GM19351 (cell line): ENCODE measurements around the gene TMEM154.
A peak's percentile ranks its signal among the peaks of the same experiment; 100 is the strongest.
"Not testable (repeated sequence)": the region's sequence is repeated elsewhere in the genome, so short reads cannot be mapped to it uniquely, and the experiment has no call there.

Experiments
- ATAC-seq: cut with Tn5 transposase; IDR thresholded peaks from one replicate; pipeline ENCODE4 v1.9.1; 2021; ENCODE audit warnings: mild to moderate bottlenecking, moderate library complexity; ENCODE audit not compliant: unreplicated experiment

TMEM154 gene

GRCh38 chr4:152668338-152668964 lies 11.3 kb downstream of the TMEM154 start:
- no peak for ATAC-seq

GRCh38 chr4:152667781-152668180 lies 12.0 kb downstream of the TMEM154 start:
- no peak for ATAC-seq

DNA sequence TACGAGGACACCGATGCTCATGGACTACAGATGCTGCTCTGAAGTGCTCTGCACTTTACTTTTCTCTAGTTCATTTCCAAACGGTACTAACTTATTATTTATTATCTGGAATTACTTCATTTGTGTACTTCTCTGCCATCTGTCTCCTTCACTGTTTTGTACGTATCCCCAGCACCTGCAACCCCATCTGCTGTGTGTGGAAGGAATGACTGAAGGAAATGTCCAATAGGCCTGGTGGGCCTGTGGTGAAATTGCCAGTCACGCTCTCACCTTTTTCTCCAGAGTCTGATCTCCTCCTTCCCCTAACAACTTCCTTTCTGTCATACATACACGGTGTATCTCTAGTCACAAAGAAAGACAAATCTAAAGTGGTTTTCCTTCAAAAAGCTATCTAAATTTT lies 12.9 kb downstream of the TMEM154 start:
- ATAC-seq, result no peak

DNA sequence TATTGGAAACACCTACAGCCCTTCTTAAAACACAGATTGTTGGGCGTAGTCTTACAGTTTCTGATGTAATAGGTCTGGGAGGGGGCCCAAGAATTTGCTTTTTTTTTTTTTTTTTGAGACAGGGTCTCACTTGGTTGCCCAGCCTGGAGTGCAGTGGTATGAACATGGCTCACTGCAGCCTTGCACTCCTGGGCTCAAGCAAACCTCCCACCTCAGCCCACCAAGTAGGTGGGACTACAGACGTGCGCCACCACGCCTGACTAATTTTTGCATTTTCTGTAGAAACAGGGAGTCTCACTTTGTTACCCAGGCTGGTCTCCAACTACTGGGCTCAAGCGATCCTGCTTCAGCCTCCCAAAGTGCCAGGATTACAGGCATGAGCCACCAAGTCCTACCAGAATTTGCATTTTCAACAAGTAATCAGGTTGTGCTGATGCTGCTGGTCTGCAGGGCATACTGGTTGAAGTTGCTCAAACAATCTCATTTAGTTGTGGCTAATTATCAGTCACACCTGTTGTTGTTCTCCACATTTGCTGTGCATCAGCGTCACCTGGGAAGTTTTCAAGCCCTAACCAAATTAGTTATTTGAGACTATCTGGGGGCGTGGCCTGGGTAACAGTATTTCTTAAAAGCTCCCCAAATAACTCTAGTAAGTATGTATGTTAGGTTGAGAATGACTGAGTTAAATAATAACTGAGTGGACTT lies 14.0 kb downstream of the TMEM154 start:
- peak; percentile 44 for ATAC-seq

DNA sequence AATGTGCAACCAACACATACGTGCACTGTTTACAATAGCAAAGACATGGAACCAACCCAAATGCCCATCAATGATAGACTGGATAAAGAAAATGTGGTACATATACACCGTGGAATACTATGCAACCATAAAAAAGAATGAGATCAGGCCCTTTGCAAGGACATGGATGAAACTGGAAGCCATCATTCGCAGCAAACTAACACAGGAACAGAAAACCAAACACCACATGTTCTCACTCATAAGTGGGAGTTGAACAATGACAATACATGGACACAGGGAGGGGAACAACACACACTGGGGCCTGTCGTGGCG lies 15.8 kb downstream of the TMEM154 start:
- not testable (repeated sequence) for ATAC-seq

GRCh38 chr4:152663203-152664066 lies 16.4 kb downstream of the TMEM154 start:
- peak; percentile 43 for ATAC-seq

GRCh38 chr4:152661649-152662048 lies 18.1 kb downstream of the TMEM154 start:
- ATAC-seq, result no peak

DNA sequence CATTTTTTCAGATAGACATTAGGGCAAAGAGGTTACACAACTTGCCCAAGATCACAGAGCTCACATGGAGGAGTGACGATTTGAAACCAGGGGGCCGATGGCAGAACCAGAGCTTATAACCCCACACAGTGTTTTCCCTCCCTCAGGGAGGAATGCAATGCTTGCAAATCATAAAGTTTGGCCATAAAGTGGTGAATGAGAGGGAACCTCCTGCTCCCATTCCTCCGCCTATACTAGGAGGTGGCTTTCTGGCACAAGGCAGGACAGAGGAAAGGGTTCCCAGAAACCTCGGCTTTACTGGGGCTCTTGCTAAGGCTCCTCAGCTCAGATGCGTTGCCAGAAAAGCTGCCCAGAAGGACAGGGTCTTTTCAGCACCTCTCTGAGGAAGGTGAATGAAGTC lies 19.3 kb downstream of the TMEM154 start:
- ATAC-seq, result no peak

GRCh38 chr4:152659806-152660205 lies 20.0 kb downstream of the TMEM154 start:
- ATAC-seq, result peak; percentile 37

GRCh38 chr4:152657657-152658056 lies 22.1 kb downstream of the TMEM154 start:
- ATAC-seq, result no peak

DNA sequence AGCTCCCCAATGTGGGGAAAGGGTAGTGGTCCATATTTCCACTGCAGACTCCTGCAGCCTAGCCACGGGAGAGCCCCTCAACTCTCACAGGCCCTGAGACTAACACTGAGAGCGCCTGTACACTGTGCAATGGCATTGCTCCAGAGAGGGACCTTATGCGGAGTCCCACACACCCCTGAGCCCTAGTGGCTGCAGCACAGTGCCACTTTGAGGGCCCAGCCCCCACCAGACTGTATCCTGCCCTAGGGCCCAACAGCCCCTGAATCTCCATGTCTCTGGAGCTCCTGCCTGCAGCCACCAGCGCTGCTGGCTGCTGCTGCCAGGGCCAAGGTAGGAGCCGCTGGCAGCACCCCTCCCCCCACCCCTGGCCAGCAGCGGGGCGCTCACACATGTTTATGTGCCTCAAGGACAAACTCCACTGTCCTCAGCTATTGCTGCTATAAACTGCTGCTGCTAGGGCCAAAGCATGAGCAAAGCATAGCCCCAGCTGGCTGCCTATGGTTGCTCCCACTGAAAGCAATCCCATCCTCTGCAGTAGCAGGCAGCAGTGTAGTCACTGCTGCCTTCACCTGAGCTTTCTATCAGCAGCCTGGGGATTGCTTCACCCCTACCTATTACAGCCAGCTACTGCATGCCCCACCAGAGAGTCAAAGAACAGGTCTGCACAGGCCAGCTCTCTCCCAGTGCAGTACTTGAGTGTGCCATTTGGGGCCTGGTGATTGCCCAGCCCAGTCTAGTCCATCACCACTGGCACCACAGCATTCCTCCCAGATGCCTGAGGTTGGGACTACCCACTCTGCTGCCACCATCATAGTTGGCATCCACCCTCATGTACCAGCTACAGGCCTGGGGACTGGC lies 24.3 kb downstream of the TMEM154 start:
- ATAC-seq, result no peak

GRCh38 chr4:152652102-152652501 lies 27.7 kb downstream of the TMEM154 start:
- no peak for ATAC-seq

- peak; percentile 43 for ATAC-seq
These were observed 28.2 kb downstream of the TMEM154 start for GRCh38 chr4:152651473-152652060.

- ATAC-seq, result no peak
These were observed 33.6 kb downstream of the TMEM154 start for GRCh38 chr4:152646221-152646620.

- no peak for ATAC-seq
These were observed 35.7 kb downstream of the TMEM154 start for GRCh38 chr4:152644130-152644529.

DNA sequence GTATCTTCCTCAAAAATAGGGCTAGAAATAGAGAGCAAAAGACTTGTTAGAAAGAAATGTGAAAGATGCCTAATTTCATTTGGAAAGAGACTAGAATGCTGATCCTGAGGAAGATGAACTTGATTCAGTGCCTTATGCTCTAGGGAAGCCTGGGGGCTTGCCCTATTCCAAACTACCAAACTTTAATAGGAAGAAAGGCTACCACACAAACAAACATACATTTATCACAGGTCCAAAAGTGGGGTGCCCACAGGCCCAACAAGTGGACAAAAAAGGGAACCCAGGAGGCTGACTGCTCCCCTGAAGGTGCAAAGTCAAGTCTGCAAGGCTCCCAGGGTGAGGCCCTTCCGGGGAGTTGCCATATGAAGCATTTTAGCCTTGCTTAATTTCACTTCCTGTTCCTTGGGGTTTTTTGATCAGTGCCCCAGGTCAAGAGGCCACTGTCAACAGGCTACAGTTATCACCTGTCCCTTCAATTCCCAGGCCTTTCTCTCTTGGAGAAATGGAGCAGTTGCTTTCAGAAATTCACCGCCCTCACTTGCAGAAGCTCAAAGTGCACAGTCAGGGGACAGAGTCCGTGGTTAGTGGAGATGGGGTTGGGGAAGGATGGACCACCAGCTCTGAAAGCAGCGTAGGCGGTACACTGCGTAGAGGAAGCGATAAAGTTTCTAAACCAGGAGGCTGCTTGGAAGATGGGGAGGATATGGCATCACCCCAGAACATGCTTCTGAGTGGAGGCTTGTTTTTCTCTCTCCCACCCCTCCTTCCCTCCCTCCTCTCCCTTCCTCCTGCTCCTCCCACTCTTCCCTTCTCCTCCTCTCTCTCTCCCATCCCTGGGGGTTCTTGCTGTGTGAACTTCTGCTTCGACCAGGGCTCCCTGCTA lies 36.4 kb downstream of the TMEM154 start:
- peak; percentile 91 for ATAC-seq

DNA sequence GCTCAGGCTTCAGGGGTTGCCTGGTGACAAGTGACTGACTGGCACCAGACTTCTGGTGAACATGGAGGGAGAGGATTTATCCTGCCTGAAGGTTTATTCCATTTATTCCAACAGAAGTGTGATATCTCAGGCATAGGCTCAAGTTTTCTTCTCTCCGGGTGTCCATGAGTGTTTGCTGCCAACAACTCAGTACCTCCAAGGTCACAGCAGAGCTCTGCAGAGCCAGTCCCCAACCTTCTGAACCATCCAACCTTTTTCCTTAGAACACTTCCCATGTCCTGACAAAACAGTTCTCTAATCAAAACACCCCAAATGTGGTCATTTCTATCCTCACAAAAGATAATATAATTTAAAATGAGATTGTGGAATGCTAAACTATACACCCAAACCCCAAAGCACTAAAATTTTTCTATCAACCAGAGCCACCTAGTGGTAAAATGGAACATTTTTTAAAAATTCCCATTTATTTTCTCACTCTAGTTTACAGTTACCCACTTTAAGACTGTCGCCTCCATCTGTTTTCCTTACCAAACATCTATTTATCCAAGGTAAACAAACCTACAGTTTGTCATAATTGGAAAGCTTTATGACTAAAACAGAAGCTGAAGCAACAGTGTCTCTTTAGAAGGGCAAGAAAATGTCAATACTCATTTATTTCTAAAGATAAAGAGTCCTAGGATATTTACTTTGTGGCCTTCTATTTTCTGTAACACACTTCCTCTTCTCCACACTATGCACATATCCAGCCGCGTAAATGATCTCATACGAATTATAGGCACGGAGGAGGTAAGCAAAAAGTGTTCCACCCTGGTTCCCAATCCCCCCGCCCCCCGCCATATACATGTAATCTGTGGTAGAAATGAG lies 39.5 kb downstream of the TMEM154 start:
- ATAC-seq, result no peak

- ATAC-seq, result no peak
These were observed 43.9 kb downstream of the TMEM154 start for GRCh38 chr4:152635851-152636250.
